HG03469 (cell line): ENCODE results near the gene PURA.

Source experiments
- ATAC-seq: cut with Tn5 transposase; IDR thresholded peaks from one replicate; pipeline ENCODE4 v1.9.1; 2021; ENCODE audit warnings: mild to moderate bottlenecking, moderate library complexity, moderate number of reproducible peaks; ENCODE audit not compliant: unreplicated experiment

The PURA gene

DNA sequence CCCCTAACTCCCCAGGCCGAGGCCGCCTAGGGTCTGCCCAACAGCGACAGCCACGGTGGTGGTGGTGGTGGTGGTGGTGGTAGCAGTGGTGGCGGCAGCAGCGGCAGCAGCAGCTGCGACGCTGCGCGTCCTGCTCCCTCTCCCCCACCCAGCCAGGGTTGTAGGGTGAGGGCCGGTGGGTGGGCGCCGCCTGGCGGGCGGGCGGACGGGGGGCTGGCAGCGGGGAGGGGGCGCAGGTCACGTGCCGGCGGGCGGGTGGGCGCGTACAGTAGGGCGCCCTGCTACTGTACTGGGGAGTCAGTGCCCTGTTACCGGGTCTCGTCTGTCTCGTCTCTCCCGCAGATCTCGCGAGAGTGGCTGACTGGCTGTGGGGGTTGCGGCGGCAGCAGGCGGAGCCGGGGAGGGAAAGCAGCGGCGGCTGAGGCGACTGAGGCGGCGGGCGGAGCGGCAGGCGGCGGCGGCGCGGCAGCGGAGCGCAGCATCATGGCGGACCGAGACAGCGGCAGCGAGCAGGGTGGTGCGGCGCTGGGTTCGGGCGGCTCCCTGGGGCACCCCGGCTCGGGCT, at the start of gene PURA:
PURA (plus strand) TSS at position 411 of the 565 bp plus-strand sequence; CDS start at position 484, 73 bp downstream.
- ATAC-seq = peak; percentile 76

- ATAC-seq = no peak
Observed at GRCh38 chr5:140072812-140073211, 41.1 kb upstream of the PURA start.

GRCh38 chr5:140073296-140073695, 40.6 kb upstream of the PURA start:
- no peak for ATAC-seq

GRCh38 chr5:140075371-140075770, 38.5 kb upstream of the PURA start:
- no peak for ATAC-seq

GRCh38 chr5:140076142-140076541, 37.8 kb upstream of the PURA start:
- no peak for ATAC-seq

DNA sequence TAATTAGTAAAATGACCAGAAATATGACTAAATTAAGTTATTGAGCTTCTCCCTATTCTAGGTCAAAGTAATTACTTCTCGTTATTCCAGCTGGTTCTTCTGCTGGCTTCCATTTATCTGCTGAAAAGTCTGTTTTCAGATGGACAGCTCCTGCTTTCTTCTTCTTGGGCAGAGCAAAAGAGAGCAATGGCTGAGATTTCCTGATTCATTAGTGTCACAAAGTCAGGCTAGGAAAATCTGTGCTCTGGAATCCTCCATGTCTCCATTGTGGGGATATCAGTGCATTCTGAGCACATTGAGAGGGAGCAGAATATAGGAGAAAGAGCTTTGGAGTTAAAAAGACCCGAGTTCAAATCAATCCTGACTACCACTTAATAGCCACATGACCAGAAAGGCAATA, 37.1 kb upstream of the PURA start:
- no peak for ATAC-seq

GRCh38 chr5:140083120-140083519, 30.8 kb upstream of the PURA start:
- no peak for ATAC-seq

- no peak for ATAC-seq
Observed at GRCh38 chr5:140083650-140084049, 30.3 kb upstream of the PURA start.

GRCh38 chr5:140084541-140084940, 29.4 kb upstream of the PURA start:
- ATAC-seq = no peak

DNA sequence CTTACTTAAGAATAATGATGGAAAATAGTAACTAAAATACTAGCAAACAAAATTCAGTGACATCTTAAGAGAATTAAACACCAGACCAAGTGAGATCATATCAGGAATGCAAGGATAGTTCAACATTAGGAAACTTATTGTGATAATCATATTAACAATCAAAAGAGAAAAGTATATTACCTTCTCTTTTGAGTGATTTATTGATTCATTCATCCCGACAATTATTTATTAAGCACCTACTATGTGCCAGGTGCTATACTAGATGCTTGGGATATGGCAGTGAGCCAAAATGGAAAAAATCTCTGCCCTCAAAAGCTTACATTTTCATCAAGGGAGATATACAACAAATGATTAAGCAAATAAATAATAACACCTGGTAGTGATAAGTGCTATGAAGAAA, 23.7 kb upstream of the PURA start:
- no peak for ATAC-seq

DNA sequence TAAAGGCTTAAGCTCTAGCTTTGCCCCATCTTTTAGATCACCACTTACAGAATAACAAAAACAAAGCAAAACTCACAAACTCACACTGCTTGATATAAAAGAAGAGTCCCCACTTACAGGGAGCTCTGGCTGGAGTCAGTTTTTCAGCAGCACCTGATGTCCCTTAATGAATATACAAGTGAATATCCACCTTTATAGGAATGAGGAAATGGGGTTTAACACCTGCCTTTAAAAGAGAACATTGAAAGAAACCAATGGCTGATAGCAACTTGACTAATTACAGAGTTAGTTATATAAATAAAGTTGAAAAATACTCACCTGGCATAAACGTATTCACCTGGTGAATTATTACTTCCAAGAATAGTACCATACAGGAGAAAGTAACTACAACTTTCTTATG, 20.7 kb upstream of the PURA start:
- ATAC-seq = no peak

GRCh38 chr5:140093866-140094265, 20.0 kb upstream of the PURA start:
- ATAC-seq = no peak

DNA sequence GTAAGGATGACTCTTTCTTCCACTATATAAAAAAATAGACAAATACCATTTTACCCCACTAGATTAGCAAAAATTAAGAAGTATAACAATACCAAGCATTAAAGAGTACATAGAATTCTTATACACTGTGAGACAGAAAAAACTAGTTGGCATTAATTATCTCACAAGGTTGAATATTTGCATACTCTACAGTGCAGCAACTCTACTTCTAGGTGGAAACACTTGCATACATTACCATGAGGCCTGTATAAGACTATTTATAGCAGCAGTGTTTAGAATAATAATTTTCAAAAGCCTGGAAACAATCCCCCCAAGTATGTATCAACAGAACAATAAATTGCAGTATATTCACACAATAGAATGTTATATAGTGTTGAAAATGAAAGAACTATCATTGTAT, 19.0 kb upstream of the PURA start:
- no peak for ATAC-seq

GRCh38 chr5:140101179-140101578, 12.7 kb upstream of the PURA start:
- ATAC-seq = no peak

GRCh38 chr5:140103154-140103553, 10.8 kb upstream of the PURA start:
- no peak for ATAC-seq

GRCh38 chr5:140104100-140104499, 9.8 kb upstream of the PURA start:
- no peak for ATAC-seq

GRCh38 chr5:140106101-140106500, 7.8 kb upstream of the PURA start:
- ATAC-seq = no peak

DNA sequence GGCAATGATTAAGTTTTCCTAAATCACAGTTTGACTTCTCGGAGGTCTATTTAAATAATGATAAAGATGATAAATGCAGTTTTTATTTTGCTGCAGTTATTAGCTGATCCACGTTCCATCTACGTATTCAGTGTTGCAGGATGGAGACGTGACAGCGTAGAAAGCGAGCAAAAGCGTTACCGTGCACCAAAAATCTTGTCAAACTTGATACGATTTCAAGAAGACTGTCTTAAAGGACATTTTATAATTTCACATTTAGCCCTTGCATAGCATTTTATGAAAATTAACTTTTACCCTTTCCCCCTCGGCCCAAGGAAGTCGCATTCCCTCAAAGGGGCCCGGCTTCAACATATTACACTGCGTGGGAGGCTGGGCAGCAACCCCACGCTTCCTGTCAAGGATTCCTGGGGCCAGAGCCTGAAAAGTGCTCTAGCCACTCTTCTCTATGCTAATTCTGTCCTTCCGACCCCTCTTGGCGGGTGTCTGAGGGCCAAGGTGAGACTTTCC, 7.1 kb upstream of the PURA start:
- no peak for ATAC-seq

GRCh38 chr5:140107312-140108092, 6.4 kb upstream of the PURA start:
- peak; percentile 70 for ATAC-seq

DNA sequence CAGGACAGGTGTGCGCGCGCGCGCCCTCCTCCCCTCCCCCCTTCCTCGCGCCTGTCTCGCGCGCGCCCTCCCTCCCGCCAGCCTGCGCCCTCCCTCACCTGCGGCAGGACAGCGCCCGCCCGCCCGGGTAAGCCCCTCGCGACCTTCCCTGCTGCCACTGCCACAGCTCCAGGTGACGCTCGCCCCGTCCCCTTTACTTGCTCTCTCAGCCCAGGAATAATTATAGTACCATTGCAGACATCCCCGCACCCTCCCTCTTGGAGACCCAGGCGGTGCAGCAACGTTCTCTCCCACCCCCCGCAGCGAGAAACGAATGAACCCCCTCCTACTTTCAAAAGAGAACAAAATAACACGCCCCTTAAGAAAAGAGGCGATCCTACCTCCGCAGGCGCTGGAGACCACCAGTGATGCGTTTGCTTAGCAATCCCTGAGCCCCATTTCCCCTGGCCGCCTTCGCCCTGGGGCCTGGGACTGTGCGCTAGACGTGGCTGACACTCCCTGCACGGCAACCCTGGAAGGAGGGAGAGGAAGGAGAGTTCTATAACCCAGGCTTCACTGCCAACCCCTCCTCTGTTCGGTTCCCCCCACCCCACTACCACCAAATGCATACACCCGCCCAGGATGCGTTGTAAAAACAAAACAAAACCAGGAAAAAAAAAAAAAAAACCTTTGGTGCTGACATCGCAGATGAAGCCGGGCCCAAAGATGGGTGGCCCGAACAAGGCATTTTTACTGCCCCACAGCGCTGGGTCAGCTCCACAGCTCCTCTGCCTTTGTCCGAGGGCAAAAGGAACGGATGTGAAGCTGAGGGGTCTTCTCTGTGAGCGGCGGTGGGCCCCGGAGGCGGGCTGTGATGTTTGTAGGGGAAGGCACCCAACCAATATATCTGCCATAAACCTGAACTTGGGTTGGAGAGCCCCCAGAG, 5.6 kb upstream of the PURA start:
- ATAC-seq = no peak

DNA sequence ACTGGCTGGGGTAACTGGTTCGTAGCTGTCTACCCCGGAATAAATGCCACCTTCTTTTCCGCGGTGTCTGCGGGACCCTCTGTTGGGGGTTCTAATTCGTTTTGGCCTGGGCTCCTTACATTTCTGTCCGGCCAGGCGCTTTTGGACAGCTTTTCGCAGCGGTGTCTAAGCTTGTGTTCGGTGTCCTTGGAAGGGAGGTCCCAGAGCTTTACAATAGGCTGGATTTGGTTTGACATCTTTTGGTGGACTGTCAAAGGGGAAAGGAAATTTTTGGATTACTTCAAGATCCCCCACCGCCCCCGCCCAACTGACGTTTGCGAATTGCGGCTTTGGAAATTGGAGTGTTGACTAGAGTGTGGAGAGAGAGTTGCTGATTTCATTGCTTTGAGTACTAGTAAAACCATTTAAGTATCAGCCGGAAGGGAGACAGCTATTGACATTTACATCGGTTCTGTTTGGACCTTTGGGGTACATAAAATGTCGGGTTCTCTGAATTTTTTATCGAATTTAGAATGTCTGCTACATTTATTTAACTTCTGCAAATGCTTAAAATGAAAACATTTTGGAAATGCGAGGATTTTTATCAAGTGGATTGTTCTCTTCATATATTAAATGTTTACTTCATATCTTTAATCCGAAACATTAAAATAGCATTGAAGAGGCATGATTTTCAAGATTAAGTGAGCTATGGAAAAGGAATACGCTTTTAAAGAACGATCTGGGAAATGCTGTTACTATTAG, 4.7 kb upstream of the PURA start:
- no peak for ATAC-seq
